ENCODE measurements around the gene GAPVD1.

DNA sequence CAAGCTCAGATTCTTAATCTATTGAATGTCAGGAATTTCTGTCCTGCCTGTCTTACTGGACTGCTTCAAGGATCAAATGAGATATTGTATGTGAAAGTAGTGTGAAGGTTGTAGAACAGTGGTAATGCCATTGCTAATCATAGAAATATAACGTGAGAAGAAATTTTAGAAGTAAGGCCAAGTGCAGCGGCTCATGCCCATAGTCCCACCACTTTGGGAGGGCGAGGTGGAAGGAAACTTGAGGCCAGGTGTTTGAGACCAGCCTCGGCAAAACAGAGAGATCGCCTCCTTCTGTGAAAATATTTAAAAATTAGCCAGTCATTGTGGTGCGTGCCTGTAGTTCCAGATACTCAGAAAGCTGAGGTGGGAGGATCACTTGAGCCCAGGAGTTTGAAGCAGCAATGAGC, 15.4 kb upstream of the GAPVD1 start:
- TF ChIP-seq CTCF (IDR thresholded peaks at IDR 0.05): no peak
- no peak for TF ChIP-seq POLR2A (IDR thresholded peaks at IDR 0.05)

All from breast epithelium (tissue), 3 donors.